Fibroblast of skin of left quadriceps (primary cell): ENCODE results near the gene ABCA3.

Source experiments
- DNase-seq, 2 experiments: peaks; one replicate each; pipeline ENCODE4 v3.0.0-alpha.2; 2013; ENCODE audit warnings: low read depth in 2 of 2

ABCA3 gene

GRCh38 chr16:2317231-2318020, 23.1 kb downstream of the ABCA3 start:
- DNase-seq, result no peak

- no peak for DNase-seq
Measured at GRCh38 chr16:2308089-2308962, 32.2 kb downstream of the ABCA3 start.

- DNase-seq, result no peak
Measured at GRCh38 chr16:2299915-2300192, 40.7 kb downstream of the ABCA3 start.

- DNase-seq, result no peak
Measured at GRCh38 chr16:2299121-2299914, 41.2 kb downstream of the ABCA3 start.

- no peak for DNase-seq
Measured at GRCh38 chr16:2298621-2299020, 41.9 kb downstream of the ABCA3 start.

- no peak for DNase-seq
Measured at GRCh38 chr16:2297506-2297860, 43.0 kb downstream of the ABCA3 start.

- no peak for DNase-seq
Measured at GRCh38 chr16:2296661-2297505, 43.6 kb downstream of the ABCA3 start.

GRCh38 chr16:2295056-2295798, 45.3 kb downstream of the ABCA3 start:
- DNase-seq, result no peak

- DNase-seq, result no peak
Measured at GRCh38 chr16:2292221-2292620, 48.3 kb downstream of the ABCA3 start.

- no peak for DNase-seq
Measured at GRCh38 chr16:2289282-2289681, 51.2 kb downstream of the ABCA3 start.

GRCh38 chr16:2288726-2289125, 51.8 kb downstream of the ABCA3 start:
- DNase-seq, result no peak

- DNase-seq, result no peak
Measured at GRCh38 chr16:2287916-2288547, 52.5 kb downstream of the ABCA3 start.

GRCh38 chr16:2286550-2286949, 54.0 kb downstream of the ABCA3 start:
- DNase-seq, result no peak

- DNase-seq, result no peak
Measured at GRCh38 chr16:2285731-2286191, 54.8 kb downstream of the ABCA3 start.

- DNase-seq, result no peak
Measured at GRCh38 chr16:2284797-2285576, 55.5 kb downstream of the ABCA3 start.

- DNase-seq, result no peak
Measured at GRCh38 chr16:2284001-2284770, 56.3 kb downstream of the ABCA3 start.

GRCh38 chr16:2282866-2283555, 57.5 kb downstream of the ABCA3 start:
- DNase-seq, result no peak

- DNase-seq, result no peak
Measured at GRCh38 chr16:2282262-2282661, 58.3 kb downstream of the ABCA3 start.
